Nephron progenitor cell (in vitro differentiated cells): Measurements from ENCODE around the gene CMIP.

Source experiments
- DNase-seq: peaks from one replicate; pipeline ENCODE4 v3.0.0; 2021
- H3K27ac Mint-ChIP-seq: 2 replicates; pipeline ENCODE4 v1.8.0; 2021; ENCODE audit warnings: mild to moderate bottlenecking, moderate library complexity, mixed read lengths
- H3K27me3 Mint-ChIP-seq: 2 replicates; pipeline ENCODE4 v1.8.0; 2021; ENCODE audit warnings: mild to moderate bottlenecking, low read depth, mixed read lengths; ENCODE audit not compliant: poor library complexity
- H3K36me3 Mint-ChIP-seq: 2 replicates; pipeline ENCODE4 v1.8.0; 2021; ENCODE audit warnings: low read depth, mixed read lengths
- H3K4me1 Mint-ChIP-seq: 2 replicates; pipeline ENCODE4 v1.8.0; 2021; ENCODE audit warnings: mixed read lengths
- H3K4me3 Mint-ChIP-seq: 2 replicates; pipeline ENCODE4 v1.8.0; 2021; ENCODE audit warnings: mild to moderate bottlenecking, moderate library complexity, mixed read lengths
- H3K9me3 Mint-ChIP-seq: 2 replicates; pipeline ENCODE4 v1.8.0; 2021; ENCODE audit warnings: mild to moderate bottlenecking, moderate library complexity, mixed read lengths
- CTCF ChIP-seq: fragments of 200-600 bp; sonication (generic); IDR thresholded peaks from 2 replicates; pipeline ENCODE4 v1.5.0; 2021; ENCODE audit warnings: antibody characterized with exemption

CMIP gene

GRCh38 chr16:81601601-81602255, 157.1 kb downstream of the CMIP start:
- no peak for TF ChIP-seq CTCF
- Mint-ChIP-seq H3K4me1 (peaks cover 42% of the 10 kb centered on the region), H3K27ac (no peak overlapping the region), H3K4me3 (no peak overlapping the region), H3K27me3 (no peaks in the 10 kb centered on the region), H3K9me3 (no peaks in the 10 kb centered on the region), H3K36me3 (peaks cover 14% of the 10 kb centered on the region)
- no peak for DNase-seq

- peaks cover 4% of the 10 kb centered on the region for H3K27me3 Mint-ChIP-seq
- no peak overlapping the region for H3K27ac Mint-ChIP-seq
- H3K4me3 Mint-ChIP-seq, result no peak overlapping the region
- peaks cover 47% of the 10 kb centered on the region for H3K4me1 Mint-ChIP-seq
- TF ChIP-seq CTCF, result no peak
- H3K9me3 Mint-ChIP-seq, result no peaks in the 10 kb centered on the region
- peaks cover 20% of the 10 kb centered on the region for H3K36me3 Mint-ChIP-seq
- DNase-seq, result no peak
Observed at GRCh38 chr16:81602256-81602776, 157.7 kb downstream of the CMIP start.

- Mint-ChIP-seq H3K4me3 (no peak overlapping the region), H3K27me3 (peaks cover 6% of the 10 kb centered on the region), H3K36me3 (peaks cover 24% of the 10 kb centered on the region), H3K9me3 (no peaks in the 10 kb centered on the region), H3K4me1 (peaks cover 49% of the 10 kb centered on the region), H3K27ac (no peak overlapping the region)
- DNase-seq, result no peak
- no peak for TF ChIP-seq CTCF
Observed at GRCh38 chr16:81602792-81603191, 158.2 kb downstream of the CMIP start.

GRCh38 chr16:81604960-81605383, 160.4 kb downstream of the CMIP start:
- no peak overlapping the region for H3K27ac Mint-ChIP-seq
- H3K4me3 Mint-ChIP-seq, result no peak overlapping the region
- TF ChIP-seq CTCF, result no peak
- no peaks in the 10 kb centered on the region for H3K9me3 Mint-ChIP-seq
- H3K36me3 Mint-ChIP-seq, result peaks cover 30% of the 10 kb centered on the region
- peaks cover 6% of the 10 kb centered on the region for H3K27me3 Mint-ChIP-seq
- H3K4me1 Mint-ChIP-seq, result peaks cover 48% of the 10 kb centered on the region
- DNase-seq, result no peak

GRCh38 chr16:81606039-81606438, 161.4 kb downstream of the CMIP start:
- Mint-ChIP-seq H3K9me3 (no peaks in the 10 kb centered on the region), H3K27me3 (peaks cover 6% of the 10 kb centered on the region), H3K4me3 (no peak overlapping the region), H3K4me1 (peaks cover 42% of the 10 kb centered on the region), H3K36me3 (peaks cover 30% of the 10 kb centered on the region), H3K27ac (no peak overlapping the region)
- TF ChIP-seq CTCF, result no peak
- no peak for DNase-seq

- H3K4me3 Mint-ChIP-seq, result no peak overlapping the region
- no peak overlapping the region for H3K27ac Mint-ChIP-seq
- H3K27me3 Mint-ChIP-seq, result peaks cover 6% of the 10 kb centered on the region
- no peak for DNase-seq
- peaks cover 40% of the 10 kb centered on the region for H3K4me1 Mint-ChIP-seq
- no peak for TF ChIP-seq CTCF
- no peaks in the 10 kb centered on the region for H3K9me3 Mint-ChIP-seq
- H3K36me3 Mint-ChIP-seq, result peaks cover 30% of the 10 kb centered on the region
Observed at GRCh38 chr16:81607006-81607405, 162.4 kb downstream of the CMIP start.
